Eye (tissue), 1 donor: ENCODE data around the gene CCDC137.
A peak's percentile ranks its signal among the peaks of the same experiment; 100 is the strongest.

Source experiments
- DNase-seq: peaks from one replicate; pipeline ENCODE4 v3.0.0-alpha.2; 2015

Gene CCDC137

DNA sequence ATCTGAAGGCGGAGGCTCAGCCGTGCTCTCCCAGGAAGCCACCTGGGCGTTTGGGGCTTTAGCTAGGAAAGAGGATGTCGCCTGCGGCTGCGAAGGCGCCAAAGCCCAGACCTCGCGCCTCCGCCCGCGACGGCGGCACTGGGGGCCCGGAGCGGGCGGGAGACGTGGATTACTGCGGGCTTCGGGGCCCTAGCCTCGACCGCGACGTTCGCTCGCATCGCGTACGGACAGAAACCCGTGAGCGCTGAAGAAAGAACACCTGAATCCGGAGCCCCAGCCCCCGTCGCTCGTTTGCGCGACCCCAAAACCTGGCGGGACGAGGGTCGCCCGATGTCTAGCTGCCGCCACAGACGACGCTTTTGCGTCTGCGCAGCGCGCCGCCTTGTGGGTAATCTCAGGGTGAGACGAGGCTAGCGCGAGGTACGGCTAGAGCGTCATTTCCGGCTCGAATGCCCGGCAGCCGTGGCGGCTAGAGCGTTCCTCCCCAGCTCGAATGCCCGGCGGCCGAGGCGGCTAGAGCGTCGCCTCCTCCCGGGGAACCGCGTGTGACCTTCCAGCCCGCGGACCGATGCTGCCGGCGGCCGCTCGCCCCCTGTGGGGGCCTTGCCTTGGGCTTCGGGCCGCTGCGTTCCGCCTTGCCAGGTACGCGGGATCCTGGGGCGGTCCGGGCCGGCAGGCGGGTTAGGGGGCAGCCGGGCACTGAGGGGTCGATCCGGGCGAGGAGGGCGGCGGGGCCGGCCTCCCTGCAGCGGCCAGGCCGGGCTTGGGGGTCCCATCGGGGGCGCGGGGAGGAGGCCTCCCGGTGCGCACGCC, 36.6 kb downstream of the CCDC137 start, which contains the start of gene MRPL12:
TSS of gene MRPL12 (plus strand) at position 434 of the 813 bp plus-strand sequence. CDS start at position 569, 135 bp downstream.
- DNase-seq: peak; percentile 97

DNA sequence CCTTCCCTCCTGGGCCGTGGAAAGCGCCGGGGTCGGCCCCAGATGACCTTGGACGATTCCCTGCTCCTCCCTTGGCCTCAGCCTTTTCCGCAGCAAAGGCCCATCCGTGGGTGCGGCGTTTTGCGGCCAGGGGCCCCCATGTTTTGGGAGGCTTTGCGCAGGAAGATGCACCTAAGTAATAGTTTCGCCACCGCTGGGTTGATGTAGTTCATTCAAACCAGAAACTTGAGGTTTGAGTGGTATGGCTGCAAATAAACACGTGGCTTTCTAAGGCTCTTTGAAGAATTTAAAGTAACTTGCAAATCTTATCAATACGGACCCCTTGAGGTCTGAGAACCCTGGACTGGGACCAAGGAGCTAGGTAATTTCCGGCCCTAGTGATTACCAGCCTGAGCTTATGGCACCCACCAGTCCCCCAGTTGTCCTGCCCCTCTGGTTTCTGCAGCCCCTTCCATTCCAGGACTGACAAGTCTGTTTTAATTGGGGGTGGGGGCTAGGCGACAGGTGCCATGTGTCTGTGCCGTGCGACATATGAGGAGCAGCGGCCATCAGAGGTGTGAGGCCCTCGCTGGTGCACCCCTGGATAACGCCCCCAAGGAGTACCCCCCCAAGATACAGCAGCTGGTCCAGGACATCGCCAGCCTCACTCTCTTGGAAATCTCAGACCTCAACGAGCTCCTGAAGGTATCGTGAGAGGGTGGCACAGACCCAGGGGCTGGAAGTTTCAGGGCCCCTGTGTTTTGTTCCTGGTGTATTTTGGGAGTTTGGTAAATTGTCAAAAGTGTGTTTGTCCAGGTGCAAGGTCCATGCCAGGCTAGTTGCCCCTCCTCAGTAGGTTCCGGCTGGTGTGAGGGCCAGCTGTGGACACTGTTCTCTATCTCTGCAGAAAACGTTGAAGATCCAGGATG, 37.5 kb downstream of the CCDC137 start:
- no peak for DNase-seq

DNA sequence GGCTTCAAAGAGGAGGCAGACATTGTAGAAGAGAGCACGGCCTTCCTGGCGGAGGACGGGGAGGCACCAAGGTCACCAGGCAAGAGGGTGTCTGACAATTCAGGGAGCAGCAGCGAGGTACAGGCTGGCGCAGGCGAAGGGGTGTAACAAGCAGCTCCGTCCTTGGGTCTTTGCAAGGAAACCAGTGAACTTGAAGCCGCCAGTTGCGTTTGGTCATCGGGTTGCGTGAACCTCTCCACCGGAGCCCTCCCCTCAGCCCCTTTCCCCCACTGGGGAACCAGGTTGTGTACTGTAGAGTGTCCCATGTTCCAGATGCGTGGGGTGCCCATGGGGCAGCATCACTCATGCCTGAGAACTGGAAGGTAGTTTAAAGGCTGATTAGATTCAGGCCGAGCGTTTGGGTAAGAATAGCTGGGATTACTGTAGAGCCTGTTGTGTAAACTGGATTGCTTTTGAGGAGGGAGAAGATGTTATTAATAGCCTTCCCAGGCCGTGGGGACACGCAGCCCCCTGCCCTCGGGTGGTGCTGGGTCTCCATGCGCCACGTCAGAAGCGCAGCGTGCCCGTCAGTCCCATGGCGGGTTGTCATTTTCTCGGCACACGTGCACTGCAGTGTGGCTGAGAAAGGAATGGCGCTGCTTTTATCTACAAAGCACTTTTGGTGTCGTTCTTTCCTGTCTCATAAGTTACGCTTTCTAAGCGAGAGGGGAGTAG, 39.1 kb downstream of the CCDC137 start:
- no peak for DNase-seq

DNA sequence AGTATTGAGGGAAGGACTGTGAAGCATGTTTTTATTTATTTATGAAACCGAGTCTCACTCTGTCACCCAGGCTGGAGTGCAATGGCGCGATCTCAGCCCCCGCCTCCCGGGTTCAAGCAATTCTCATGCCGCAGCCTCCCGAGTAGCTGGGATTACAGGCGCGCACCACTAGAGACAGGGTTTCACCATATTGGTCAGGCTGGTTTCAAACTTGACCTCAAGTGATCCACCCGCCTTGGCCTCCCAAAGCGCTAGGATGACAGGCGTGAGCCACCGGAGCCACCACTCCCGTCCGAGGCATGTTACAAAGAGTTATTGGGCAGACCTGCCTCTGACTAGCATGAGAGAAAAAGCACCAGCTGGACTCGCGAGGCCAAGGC, 39.7 kb downstream of the CCDC137 start:
- DNase-seq: no peak

DNA sequence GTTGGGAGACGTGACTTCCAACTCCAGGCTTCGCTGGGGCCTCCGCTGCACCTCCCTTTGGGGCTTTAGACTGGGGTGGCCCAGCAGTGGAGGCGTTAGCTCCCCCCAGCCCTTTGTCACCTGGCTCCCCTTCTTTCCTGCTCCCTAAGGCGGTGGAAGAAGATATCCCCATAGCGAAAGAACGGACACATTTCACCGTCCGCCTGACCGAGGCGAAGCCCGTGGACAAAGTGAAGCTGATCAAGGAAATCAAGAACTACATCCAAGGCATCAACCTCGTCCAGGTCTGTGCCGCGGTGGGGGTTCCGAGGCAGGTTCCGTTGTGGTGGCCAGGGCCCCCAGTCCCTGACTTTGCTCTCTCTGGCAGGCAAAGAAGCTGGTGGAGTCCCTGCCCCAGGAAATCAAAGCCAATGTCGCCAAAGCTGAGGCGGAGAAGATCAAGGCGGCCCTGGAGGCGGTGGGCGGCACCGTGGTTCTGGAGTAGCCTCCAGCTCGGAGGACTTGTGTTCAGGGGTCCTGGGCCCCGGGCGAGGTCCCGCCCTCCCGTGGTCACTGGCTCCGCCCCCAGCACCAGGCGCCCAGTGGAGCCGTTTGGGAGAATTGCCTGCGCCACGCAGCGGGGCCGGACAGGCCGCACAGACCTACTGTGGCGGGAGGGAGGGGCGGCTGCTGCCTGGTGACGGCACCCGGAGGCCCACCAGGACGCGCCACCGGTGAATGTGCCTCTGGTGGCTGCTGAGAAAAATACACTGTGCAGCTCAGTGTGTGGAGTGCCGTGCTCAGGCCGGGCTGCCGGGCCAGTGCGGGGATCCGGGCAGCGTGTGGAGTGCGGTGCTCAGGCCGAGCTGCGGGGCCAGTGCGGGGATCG, 40.5 kb downstream of the CCDC137 start:
- no peak for DNase-seq

DNA sequence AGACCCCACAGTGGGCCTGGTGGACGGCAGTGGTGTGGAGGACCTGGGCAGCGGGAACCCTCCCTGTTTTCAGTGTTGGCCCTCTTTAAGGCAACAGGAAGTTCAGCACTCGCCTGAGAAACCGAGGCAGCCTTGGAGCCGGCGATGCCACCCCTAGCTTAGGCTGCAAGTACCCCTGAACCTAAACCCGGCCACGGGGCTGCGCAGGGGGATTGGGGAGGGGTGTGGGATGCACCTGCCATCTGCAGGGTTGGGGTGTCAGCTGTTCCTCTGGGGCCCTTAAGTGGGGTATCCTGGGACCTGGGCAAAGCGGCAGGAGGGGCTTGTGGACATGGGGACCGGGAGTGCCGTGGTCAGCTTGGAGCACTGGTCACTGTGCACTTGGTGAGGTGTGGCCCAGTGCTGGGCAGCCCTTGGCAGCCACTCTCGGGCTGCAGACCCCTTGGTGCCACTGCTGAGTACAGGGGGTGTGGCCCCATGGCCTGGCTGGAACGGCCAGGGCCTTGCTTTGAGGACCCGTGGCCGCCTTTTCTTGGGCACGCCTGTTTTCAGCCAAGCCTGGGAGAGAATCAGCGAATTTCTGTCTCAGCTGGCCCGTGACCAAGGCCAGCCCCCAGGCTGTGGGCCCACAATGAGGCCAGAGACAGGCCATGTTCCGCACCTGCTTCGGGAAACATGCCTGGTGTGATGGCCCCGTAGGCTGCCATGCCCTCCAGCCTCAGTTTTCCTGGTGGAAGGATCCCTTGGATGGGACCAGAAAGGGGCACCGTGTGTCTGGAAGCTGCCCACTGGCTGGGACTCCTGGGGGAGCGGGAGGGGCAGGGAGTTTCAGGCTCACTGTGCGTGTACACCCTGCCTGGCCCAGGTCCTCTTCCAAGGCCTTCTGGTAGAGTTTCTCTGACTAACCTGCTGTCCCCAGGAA, 41.4 kb downstream of the CCDC137 start:
- no peak for DNase-seq

DNA sequence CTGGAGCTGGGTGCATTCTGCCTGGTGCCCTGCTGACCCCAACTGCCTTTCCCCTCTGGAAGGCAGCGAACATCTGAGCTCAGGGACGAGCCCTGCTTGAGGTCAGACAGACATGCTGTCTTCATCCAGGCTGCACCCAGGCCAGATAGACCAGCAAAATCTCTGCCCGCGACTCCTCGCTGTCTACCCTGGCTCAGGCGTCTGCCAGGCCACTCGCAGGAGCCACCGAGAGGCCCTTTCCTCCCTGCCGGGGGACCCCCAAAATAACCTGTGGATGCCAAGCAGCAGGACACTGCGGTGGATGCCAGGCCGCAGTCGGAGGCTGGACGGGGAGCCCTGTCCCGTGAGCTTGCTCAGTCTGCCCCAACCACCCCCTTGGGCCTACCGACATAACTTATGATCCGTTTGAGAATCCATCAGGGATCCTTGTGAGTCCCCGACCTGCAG, 42.2 kb downstream of the CCDC137 start:
- DNase-seq: no peak

DNA sequence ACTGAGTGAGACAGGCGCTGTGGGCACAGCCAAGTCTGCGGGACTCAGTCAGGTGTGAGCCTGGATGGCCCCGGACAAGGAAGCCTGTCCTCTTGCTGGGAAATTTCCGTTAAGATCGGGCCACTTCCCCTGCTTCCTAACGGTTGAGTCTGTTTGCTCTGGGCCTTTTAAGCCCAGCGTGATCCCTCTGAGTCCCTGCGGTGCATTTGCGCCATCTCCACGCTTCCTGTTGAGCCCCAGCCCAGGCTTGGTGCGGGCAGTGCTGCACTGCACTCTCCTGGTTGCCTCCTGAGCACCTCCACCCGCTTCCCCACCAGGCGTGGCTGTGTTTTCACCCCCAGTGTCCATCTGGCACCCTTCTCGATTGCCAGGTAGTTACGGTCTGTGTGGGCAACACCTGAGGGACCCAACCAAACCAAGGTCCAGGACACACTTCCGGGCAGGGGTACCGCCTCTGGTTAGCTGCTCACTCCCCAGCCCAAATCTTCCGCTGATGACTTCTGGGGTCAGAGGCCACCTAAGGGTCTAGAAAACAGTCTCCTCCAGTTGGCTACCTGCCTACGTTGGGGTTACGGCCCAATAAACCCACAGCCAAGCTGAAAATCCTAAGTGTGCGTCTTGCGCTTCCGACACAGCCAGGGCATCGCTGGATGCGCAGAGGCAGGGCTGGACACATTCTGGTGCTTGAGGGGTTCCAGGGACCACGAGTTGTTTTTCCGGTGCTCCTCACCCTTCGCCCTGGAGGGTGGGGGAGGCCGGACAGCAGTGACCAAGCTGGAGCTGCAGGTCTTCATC, 44.2 kb downstream of the CCDC137 start:
- peak; percentile 37 for DNase-seq

DNA sequence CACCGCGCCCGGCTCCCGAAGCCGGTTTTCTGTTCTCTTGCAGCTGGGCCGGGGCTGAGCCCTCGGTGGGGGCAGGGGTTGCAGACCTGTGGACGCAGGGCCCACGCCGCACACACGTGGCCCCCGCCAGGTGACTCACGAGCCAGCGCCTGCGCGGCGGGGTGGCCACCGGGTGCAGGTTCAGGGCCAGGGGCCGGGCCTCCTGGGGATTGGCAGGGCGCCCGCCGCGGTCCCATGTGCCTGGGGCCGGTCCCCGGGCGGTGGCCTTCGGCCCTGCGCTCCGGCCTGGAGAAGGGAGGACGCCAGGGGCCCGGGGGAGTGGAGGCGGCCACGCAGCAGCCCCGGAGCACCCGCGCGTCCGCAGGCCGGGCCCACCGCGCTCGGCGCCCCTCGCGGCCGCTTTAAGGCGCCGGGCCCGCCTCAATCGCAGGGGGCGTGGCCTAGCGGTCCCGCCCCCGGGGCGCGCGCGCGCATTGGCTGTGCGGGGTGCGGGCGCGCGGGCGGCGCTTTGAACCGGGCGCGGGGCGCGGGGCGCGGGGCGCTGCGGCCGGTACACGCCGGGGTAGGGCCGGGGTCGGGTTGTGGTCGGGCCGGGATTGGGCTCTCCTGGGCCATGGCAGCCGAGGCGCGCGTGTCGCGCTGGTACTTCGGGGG, 45.4 kb downstream of the CCDC137 start, which contains the start of gene SLC25A10:
TSS of gene SLC25A10 (plus strand) at position 471 of the 654 bp plus-strand sequence. CDS start at position 614, 143 bp downstream.
- peak; percentile 90 for DNase-seq

DNA sequence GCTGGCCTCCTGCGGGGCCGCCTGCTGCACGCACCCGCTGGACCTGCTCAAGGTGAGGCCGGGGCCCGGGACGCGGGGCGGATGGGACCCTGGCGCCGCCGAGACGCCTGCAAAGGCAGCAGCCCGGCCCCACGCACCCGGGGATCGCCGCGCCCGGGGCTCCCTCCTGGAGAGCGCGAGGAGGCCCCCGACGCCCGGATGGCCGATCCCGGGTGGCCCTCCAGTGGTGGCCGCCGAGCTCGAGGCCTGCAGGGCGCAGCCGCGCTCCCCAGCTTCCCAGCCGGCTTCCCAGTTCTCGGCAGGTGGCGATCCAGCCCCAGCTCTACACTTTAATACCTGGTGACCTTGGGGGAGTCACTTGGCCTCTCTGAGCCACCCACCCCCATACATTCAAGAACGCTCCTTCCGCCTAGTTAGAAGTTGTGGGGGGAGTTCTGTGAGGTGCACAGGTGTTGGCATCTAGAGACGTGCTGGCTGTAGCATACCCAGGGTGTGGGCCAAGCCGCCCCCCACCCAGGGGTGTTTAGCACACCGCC, 46.0 kb downstream of the CCDC137 start:
- peak; percentile 51 for DNase-seq

DNA sequence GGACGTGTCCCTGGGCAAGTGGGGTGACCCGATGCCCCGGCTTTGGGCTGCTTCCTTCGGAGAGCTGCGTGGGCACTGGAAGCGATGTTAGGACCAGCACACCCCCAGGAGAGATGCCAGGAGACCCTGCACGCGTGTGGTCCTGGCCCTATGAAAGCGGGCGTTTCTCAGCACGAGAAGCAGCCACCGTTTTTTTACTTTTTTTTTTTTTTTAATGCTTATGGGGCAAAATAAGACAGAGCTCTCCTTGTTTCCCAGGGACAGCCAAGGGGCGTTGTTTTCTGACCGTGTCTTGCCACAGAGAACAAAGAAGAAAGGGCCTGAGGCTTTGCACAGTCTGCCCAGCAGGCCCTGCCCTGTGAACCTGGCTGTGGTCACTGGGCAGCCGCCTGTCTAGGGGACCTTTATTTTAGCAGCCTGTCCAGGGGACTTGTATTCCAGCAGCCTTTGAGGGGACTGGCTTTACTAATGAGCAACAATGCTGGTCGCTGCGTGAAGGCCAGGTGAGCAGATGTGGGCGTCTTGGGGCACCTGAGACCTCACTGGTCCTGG, 46.5 kb downstream of the CCDC137 start:
- DNase-seq: peak; percentile 42

DNA sequence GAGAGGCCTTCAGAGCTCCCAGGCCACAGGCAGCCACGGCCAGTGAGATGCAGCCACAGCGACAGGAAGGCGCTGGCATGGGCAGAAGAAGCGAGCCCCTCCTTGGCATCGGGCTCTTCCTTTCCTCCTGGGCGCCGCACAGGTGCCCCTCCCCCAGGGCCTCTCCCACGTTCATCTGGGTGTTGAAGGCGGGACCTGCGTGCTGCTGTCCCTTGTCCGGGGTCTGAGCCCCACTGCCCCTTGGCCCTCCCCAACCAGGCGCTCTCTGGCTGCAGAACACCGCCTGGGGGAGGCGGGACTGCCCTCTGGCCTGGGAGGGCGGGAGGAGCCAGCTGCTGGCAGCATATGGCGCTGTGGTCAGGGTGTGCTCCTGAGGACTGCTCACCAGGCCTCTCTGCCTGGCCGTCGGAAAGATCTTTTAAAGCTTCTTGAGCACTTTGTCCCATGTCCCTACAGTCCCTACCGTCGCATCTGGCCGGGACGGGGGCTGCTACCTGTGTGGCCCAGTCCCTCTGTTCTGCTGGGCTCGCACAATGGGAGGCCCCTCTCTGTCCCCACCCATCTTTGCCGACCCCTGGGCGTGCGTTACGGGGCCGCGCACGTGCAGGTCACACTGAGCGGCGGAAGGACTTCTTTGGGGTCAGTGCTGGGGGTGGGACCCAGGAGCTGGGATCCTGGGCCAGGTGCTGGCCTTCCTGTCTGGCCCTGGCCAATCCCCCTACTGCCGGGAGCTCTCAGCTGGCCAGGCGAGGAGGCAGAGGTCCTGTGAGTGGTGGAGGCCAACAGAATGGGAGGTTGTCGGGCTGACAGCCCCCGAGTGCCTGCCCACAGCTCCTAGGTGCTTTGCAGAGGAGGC, 47.2 kb downstream of the CCDC137 start:
- DNase-seq: peak; percentile 65

DNA sequence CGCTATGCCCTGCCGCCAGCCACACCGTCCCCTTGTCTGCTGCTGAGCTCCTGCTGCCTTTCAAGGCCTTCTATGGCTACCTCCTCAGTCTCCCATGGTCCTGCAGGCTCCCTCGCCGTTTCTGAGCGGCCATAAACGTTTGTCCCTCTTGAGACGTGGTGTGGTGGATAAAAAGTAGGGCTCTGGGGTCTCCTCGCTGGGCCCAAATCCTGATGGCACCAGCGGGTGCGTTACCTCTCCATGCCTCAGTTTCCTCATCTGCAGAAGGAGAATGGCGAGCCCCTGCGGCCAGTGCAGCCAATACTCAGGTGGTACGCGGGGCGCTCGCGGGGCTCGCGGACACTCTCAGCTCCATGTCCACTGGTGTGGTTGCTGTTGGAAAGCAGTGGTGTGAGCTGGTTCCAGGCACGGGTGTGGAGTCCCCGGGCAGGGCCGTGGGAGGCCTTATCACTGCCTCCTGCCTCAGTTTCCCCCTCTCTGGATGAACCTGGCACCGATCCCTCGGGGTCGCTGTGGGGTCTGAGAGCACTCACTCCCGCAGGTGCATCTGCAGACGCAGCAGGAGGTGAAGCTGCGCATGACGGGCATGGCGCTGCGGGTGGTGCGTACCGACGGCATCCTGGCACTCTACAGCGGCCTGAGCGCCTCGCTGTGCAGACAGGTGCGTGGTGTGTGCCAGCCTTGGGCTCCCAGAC, 48.0 kb downstream of the CCDC137 start:
- DNase-seq: no peak

DNA sequence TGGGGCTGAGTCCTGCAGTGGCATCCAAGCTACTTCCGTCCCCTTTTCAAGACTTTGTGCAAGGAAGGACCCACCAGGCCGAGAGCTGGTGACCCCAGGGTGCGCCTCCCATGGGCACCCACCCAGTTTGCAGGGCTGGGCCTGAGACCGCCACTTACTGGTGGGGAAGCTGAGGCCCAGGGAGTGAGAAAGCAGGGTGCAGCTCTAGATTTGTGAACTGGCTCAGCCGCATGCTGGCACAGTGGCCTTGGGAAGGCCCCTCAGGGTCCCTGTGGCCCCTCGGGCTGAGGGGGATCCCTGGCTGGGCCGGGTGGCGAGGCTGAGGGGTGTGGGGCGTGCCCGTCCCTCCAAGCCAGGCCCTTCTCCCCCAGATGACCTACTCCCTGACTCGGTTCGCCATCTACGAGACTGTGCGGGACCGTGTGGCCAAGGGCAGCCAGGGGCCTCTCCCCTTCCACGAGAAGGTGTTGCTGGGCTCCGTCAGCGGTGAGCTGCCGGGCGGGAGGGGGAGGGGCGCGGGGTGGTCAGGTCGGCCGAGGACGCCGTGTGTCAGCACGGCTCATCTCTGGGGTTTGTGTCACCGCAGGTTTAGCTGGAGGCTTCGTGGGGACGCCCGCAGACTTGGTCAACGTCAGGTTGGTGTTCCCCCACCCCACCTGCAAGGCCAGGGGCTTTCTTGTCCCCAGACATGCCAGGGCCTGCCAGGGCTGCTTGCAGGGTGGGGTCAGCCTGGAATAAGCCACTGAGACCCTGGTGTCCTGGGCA, 48.8 kb downstream of the CCDC137 start:
- no peak for DNase-seq

DNA sequence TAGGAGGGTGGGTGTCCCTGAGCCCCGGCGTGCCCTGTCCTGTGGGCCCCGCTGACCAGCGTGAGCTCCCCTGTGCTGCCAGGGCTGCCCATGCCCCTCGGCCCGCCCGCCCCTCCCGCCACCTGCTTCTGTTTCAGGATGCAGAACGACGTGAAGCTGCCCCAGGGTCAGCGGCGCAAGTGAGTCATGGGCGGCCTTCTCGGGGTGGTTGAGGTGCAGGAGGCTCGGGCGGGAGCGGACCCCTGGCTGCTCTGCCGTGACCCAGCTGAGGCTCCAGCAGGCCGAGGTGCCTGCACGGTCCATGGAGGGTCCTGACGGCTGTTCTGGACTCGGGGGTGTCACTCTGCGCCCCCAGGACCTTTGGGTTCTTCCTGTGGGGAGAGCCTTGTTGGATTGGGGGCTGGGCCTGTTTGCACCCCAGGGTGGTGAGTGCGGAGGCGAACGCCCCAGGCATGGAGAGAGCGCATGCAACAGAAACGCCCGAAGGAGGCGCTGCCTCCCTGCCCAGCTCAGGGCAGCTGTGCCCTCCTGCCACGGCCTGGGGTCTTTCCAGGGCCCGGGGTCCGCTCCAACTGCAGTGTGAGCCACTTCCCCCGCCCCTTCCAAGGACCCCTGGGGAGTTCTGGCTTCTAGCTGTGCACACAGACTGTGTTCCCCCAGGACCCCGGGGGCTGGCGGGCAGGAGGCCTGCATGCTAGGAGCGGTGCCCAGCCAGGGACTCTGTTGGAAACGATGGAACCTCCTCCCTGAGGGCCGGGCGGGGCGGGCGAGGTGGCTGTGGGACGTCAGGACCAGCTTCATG, 49.5 kb downstream of the CCDC137 start:
- no peak for DNase-seq

DNA sequence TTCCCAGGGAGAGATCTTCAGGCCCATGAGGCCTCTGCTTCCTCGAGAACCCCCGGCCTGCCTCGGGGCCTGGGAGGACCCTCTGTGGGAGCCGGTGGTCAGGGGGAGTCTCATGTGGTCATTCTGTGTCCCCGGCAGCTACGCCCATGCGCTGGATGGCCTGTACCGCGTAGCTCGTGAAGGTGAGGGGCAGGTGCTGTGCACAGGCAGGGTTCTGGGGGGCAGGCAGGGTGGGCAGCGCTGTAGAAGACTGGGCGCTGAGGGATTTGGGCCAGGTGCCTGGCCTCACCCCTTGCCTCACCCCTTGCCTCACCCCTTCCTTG, 50.1 kb downstream of the CCDC137 start:
- DNase-seq: no peak
